Pancreas (tissue), 10 donors: Measurements from ENCODE around the gene INPPL1. TPM values are rescaled to one million over a fixed set of nuclear protein-coding genes. Genes with fewer than 3 reads are reported as not detected.

ENCODE experiments used
- ATAC-seq, 4 donors: fragments of 200-7000 bp; cut with Tn5 transposase; one replicate each; pipeline versions ENCODE4 v1.8.0 to v1.9.1; 2020; ENCODE audit warnings: mild to moderate bottlenecking in 4 of 4, moderate library complexity in 4 of 4
- DNase-seq, 6 donors: peaks; one replicate each; pipeline ENCODE4 v3.0.0-alpha.2; 2020
- FAIRE-seq: peaks from 2 replicates; lab custom pipeline; 2012; peaks lifted over from hg19 to GRCh38; lab: Jason Lieb, UNC
- H3K27ac ChIP-seq, 4 donors: fragments of 200-600 bp; sonication (generic); 1 replicate in 3 of 4; 2 replicates in 1 of 4; pipeline versions ENCODE4 v1.5.0 to v1.8.0; 2020
- H3K27me3 ChIP-seq, 4 donors: fragments of 200-600 bp; one replicate each; pipeline ENCODE4 v1.8.0; 2021
- H3K36me3 ChIP-seq, 3 donors: fragments of 200-600 bp; sonication (generic) in 1 of 3; one replicate each; pipeline versions ENCODE4 v1.5.0 to v1.8.0; 2020 to 2021
- H3K4me1 ChIP-seq, 3 donors: fragments of 200-600 bp; one replicate each; pipeline ENCODE4 v1.8.0; 2021
- H3K4me3 ChIP-seq, 4 donors: fragments of 200-600 bp; sonication (generic) in 2 of 4; one replicate each; pipeline versions ENCODE4 v1.5.0 to v1.8.0; 2020 to 2021
- H3K9me3 ChIP-seq, 4 donors: fragments of 200-600 bp; one replicate each; pipeline ENCODE4 v1.8.0; 2021
- WGBS, 2 donors: extraction: QIAGEN DNeasy Blood & Tissue Kit; methylation state at CpG; one replicate each; pipeline ENCODE4 v1.1.7; 2013; 5-methylcytosine and 5-hydroxymethylcytosine counted together
- intact Hi-C, 3 donors: fragments of 100-400 bp; cut with DNase I; formaldehyde crosslinking; loops; one replicate each; pipeline versions ENCODE4 v1.11.1 to v1.14.2; 2022
- polyA plus RNA-seq, 2 donors: library from polyadenylated mRNA; stranded (reverse); fragments of 200-250 nt; gene quantifications; one replicate each; pipeline ENCODE4 v1.2.3, GENCODE V29; 2013
- total RNA-seq, 6 donors: library from RNA; stranded (reverse); fragmentation: NEBNext Ultra II Directional in 4 of 6; extraction: Animal tissue kit (Norgen Biotek cat#: 25700) in 4 of 6; gene quantifications; one replicate each; pipeline versions ENCODE4 v1.2.1 to v1.2.4, GENCODE V29; 2021 to 2023
- TF ChIP-seq, protein P1 (sequence below), 4 donors: fragments of 200-600 bp; sonication (generic) in 3 of 4; IDR thresholded peaks; one replicate each; pipeline versions ENCODE4 v1.5.0 to v1.8.0; 2021; ENCODE audit warnings: antibody characterized with exemption in 4 of 4
- donor health status: healthy with polysubstance abuse.
- donor health status: DM: no; HTN: no; CAD: no; lungs with moderate emphysema.
- donor health status: DM: no; HTN: no; CAD: no.
- donor health status: control.
- donor health status: control.
- donor health status: Bipolar disorder and iron deficiency.
- donor health status: DM: yes; HTN: yes; CAD: no.
- donor health status: DM: no; HTN: no; CAD: no.
- donor health status: DM: no; HTN: no; CAD: no.
- donor health status: DM: yes; HTN: yes; CAD: no.

INPPL1 gene, protein sequence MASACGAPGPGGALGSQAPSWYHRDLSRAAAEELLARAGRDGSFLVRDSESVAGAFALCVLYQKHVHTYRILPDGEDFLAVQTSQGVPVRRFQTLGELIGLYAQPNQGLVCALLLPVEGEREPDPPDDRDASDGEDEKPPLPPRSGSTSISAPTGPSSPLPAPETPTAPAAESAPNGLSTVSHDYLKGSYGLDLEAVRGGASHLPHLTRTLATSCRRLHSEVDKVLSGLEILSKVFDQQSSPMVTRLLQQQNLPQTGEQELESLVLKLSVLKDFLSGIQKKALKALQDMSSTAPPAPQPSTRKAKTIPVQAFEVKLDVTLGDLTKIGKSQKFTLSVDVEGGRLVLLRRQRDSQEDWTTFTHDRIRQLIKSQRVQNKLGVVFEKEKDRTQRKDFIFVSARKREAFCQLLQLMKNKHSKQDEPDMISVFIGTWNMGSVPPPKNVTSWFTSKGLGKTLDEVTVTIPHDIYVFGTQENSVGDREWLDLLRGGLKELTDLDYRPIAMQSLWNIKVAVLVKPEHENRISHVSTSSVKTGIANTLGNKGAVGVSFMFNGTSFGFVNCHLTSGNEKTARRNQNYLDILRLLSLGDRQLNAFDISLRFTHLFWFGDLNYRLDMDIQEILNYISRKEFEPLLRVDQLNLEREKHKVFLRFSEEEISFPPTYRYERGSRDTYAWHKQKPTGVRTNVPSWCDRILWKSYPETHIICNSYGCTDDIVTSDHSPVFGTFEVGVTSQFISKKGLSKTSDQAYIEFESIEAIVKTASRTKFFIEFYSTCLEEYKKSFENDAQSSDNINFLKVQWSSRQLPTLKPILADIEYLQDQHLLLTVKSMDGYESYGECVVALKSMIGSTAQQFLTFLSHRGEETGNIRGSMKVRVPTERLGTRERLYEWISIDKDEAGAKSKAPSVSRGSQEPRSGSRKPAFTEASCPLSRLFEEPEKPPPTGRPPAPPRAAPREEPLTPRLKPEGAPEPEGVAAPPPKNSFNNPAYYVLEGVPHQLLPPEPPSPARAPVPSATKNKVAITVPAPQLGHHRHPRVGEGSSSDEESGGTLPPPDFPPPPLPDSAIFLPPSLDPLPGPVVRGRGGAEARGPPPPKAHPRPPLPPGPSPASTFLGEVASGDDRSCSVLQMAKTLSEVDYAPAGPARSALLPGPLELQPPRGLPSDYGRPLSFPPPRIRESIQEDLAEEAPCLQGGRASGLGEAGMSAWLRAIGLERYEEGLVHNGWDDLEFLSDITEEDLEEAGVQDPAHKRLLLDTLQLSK
- total RNA-seq, result 10 to 100 TPM; 46.3 to 94.7 (median 56.8) TPM
- polyA plus RNA-seq, result 100 to 1,000 TPM in 1 of 2 donors, 10 to 100 TPM in 1; 78.4 to 131 TPM

GRCh38 chr11:72224564-72225410 lies at the start of gene INPPL1:
Gene INPPL1 (plus strand): TSS chr11:72224767. CDS start chr11:72224985, 218 bp downstream.
- peak; percentile 3 to 29 (median 10) for ATAC-seq
- 1% methylated on average over 31 to 80 of the region's 81 CpGs for WGBS, 2 donors
- no peak for FAIRE-seq

DNA sequence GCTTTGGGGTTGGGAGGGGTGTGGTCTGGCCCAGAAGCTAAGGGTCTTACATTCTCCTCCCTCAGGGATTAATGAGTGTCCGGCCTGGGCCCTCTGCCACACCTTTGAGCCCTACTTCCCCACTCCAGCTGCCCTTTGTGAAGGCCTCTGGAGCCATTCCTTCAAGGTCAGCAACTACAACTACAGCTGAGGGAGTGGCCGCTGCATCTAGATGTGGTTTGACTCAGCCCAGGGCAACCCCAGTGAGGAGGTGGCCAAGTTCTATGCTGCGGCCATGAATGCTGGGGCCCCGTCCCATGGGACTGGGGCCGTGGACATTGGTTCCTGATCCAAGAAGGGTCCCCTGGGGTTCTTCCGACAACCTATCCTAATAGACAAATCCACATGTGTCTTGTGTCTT lies 46.9 kb upstream of the INPPL1 start:
- Histone ChIP-seq H3K36me3 (no peaks in the 10 kb centered on the region), H3K4me3 (no peak overlapping the region), H3K27me3 (no peaks in the 10 kb centered on the region), H3K4me1 (no peaks in the 10 kb centered on the region), H3K27ac (no peak overlapping the region), H3K9me3 (no peaks in the 10 kb centered on the region)
- 84 to 89% methylated on average over 6 of the region's 6 CpGs for WGBS, 2 donors
- DNase-seq (no peak), ATAC-seq (no peak), FAIRE-seq (no peak)
- TF ChIP-seq, protein P1, sequence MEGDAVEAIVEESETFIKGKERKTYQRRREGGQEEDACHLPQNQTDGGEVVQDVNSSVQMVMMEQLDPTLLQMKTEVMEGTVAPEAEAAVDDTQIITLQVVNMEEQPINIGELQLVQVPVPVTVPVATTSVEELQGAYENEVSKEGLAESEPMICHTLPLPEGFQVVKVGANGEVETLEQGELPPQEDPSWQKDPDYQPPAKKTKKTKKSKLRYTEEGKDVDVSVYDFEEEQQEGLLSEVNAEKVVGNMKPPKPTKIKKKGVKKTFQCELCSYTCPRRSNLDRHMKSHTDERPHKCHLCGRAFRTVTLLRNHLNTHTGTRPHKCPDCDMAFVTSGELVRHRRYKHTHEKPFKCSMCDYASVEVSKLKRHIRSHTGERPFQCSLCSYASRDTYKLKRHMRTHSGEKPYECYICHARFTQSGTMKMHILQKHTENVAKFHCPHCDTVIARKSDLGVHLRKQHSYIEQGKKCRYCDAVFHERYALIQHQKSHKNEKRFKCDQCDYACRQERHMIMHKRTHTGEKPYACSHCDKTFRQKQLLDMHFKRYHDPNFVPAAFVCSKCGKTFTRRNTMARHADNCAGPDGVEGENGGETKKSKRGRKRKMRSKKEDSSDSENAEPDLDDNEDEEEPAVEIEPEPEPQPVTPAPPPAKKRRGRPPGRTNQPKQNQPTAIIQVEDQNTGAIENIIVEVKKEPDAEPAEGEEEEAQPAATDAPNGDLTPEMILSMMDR (IDR thresholded peaks at IDR 0.05), result no peak
- intact Hi-C loops, result no loop called here

More at GRCh38 chr11:72224564-72225410, at the start of gene INPPL1:
- Histone ChIP-seq H3K27ac (peak within 1 kb of the TSS; percentile 86 to 99 (median 93)), H3K4me3 (peak within 1 kb of the TSS; percentile 63 to 87 (median 72)), H3K9me3 (no peaks in the 10 kb centered on the region), H3K36me3 (peaks cover 0 to 18% (median 6%) of the 10 kb centered on the region in 3 donors), H3K27me3 (no peaks in the 10 kb centered on the region), H3K4me1 (peaks cover 0 to 10% (median 0%) of the 10 kb centered on the region in 3 donors)
- TF ChIP-seq, protein P1 (IDR thresholded peaks at IDR 0.05), result no peak
- intact Hi-C loops, result no loop called here
- DNase-seq, result peak; percentile 50 to 87 (median 64)

DNA sequence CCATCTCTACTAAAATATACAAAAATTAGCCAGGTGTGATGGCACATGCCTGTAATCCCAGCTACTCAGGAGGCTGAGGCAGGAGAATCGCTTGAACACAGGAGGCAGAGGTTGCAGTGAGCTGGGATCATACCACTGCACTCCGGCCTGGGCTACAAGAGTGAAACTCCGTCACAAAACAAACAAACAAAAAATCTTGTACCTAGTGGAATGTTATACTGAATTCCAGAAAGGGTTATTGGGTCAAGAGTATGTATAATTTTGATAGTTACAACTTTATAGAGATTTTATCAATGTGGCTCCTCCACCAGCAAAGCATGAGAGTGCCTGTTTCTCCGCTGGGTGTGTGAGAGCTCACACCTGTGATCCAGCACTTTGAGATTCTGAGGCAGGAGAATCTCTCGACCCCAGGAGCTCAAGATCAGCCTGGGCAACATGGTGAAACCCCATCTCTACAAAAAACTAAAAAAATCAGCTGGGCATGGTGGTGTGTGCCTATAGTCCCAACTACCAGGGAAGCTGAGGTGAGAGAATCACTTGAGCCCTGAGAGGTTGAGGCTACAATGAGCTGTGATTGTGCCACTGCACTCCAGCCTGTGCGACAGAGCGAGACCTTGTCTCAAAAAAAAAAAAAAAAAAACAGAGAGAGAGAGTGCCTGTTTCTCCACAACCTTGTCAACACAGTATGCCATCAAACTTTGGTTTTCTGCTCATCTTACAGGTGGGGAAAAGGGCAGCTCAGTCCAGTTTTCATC lies 45.3 kb upstream of the INPPL1 start:
- DNase-seq, result no peak
- Histone ChIP-seq H3K36me3 (no peaks in the 10 kb centered on the region), H3K9me3 (no peaks in the 10 kb centered on the region), H3K4me1 (no peaks in the 10 kb centered on the region), H3K27me3 (no peaks in the 10 kb centered on the region), H3K4me3 (no peak overlapping the region), H3K27ac (no peak overlapping the region)
- TF ChIP-seq, protein P1 (IDR thresholded peaks at IDR 0.05), result no peak
- no peak for ATAC-seq
- intact Hi-C loops, result no loop called here
- FAIRE-seq, result no peak
- 63 to 69% methylated on average over 7 of the region's 7 CpGs for WGBS, 2 donors
